Suppressor macrophage treated with lipopolysaccharide for 1 hour (primary cell): ENCODE data around the gene FGD4.
"Not testable (repeated sequence)": the region's sequence is repeated elsewhere in the genome, so short reads cannot be mapped to it uniquely, and the experiment has no call there.

ENCODE experiments used
- DNase-seq, 3 donors: peaks; one replicate each; pipeline ENCODE4 v3.0.0-alpha.2; 2020 to 2022

The FGD4 gene

DNA sequence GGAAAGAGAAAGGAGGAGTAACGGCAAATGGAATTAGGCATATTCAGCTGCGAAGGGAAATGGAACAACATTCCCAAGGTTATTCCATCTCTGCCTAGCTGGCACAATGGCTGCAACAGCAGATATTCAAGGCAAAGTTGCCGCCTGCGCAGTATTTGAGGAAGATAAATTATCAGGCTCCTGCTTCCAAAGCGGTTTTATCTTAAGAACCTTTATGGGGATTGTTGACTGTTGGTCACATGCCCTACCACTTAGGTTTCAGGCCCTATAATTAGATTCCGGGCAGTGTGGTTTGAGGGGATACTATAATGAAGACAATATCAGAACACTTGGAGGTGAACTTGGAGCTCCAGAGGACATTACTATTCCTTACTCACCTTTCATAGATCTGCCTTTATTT, 99.7 kb downstream of the FGD4 start:
- no peak for DNase-seq

DNA sequence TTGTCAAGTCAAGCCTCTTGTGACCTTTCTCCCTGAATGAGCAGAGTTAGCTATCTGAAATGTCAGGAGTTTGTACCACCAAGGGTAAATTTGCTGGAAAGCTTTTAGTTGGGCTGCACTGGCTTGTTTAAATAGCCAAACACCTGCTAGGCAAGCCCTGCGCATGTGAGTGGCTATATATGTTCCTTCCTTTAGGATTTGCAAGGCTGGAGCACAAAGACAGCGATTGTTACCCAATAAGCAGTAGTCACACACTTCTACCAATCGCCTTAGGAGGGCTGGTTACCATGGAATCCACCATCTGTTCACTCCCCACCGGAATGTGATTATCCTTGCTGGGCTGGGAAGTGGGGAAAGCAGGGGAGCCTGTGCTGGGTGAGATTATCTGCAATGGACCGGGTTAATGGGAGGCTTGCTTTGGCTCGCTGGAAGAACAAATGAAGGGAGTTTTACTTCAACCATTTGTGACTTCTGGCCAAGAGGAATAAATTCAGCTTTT, 102.5 kb downstream of the FGD4 start:
- no peak for DNase-seq

DNA sequence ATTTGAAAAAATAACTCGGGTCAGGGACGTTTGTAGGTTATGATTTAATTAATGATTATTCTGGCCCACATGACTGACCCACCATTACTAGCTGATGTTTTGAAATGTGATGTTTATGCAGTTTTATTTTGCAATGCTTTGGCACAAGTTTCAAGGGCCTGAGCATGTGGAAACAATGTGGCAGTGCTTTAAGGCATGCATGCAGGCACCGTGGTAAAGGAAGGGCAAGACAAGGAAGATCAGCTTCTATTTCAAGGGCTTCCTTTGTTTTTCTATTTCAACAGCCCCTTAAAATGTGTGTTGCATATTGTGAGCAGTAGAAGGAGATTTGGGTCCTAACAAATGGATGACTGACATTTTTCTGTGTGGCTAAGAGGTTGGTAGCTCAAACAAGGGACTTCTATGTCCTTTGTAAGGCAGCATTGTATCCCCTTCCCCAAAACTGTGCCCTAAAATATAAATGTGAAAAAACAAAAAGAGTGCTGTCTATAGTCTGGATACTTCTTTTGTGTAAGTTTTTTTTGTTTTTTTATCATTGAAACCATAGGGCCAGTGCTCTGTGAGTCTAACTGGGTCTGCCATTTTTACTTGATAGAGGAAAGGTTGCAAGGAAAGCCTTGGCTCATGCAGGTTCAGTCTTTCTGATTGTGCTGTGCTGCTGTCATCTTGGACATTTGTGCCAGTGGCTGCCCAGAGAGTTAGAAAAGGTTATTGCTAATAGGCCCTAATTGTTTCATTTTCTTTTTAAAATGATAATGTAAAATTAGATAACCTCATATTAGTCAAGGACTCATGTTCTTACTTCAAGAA, 103.5 kb downstream of the FGD4 start:
- DNase-seq, result no peak

DNA sequence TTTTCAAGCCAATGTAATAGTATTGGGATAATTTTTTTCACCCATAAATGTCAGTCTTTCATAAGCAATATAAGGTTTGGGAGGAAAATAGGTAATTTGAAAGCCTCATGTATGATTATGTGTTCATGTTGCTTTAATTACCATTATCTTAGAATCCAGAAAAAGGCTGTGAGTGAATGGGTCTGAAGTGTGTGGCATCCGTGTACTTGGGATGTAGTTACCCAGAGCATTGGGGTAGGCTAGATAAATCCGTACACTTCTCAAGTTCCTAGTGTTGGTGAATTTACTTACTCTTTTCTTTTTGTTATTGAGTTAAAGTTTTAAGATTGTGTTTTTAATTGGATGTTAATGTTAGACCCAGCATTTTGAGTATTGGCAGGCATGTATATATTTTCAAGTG, 104.4 kb downstream of the FGD4 start:
- no peak for DNase-seq

DNA sequence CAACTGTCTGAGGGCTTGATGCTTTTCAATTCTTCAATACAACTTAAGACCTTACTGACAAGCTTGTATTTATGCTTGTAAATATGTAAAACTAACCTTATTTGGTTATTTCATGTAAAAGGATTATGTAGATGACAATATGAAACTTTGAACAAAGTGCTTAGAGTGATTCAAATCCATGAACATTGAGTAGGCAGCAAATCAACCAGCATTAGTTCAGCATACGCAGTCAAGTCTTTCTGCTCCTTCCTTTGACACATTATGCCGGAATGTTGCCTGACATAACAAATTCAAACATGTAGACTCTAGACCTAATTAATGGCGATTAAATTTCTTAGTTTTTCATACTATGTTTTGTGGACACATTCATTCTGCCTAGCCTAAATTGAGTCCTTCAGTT, 105.2 kb downstream of the FGD4 start:
- DNase-seq, result no peak

DNA sequence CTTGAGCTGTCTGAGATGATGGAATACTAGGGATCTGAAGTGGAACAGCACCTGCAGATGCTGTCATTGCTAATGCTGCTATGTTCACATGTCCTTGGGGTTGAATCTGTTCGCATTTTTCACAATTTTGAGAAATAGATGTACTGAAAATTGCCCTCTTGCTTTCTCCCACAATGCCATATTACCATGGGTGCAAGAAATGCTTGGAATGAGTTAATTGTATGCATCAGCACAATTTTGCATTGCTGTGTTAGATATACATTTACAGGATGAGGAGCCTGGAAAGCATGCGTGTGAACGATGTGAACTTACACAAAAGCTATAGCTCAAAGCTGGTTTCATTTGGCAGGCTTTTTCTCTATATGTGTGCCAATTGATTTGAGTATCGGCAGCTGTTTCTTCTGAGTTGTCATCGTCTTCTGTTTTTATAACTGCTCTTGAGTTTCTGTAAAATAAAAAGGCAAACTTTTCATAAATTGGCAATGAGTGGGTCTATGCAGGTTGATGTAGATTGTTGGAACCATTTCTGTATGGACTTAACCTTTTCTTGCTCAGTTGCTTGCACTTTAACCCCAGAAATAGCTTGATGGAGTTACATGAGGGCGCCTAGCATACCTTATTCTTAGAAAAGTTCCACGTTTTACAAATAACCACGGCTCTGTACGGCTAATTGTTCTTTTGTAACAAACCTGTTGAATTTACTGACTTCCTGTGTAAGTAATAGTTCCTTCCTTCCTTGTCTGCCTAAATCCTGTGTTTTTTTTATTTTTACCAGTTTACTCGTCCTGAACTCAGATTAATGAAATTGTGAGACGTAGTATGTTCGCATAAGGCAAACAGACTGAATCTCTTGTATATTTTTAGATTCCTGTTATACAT, 105.9 kb downstream of the FGD4 start:
- no peak for DNase-seq

DNA sequence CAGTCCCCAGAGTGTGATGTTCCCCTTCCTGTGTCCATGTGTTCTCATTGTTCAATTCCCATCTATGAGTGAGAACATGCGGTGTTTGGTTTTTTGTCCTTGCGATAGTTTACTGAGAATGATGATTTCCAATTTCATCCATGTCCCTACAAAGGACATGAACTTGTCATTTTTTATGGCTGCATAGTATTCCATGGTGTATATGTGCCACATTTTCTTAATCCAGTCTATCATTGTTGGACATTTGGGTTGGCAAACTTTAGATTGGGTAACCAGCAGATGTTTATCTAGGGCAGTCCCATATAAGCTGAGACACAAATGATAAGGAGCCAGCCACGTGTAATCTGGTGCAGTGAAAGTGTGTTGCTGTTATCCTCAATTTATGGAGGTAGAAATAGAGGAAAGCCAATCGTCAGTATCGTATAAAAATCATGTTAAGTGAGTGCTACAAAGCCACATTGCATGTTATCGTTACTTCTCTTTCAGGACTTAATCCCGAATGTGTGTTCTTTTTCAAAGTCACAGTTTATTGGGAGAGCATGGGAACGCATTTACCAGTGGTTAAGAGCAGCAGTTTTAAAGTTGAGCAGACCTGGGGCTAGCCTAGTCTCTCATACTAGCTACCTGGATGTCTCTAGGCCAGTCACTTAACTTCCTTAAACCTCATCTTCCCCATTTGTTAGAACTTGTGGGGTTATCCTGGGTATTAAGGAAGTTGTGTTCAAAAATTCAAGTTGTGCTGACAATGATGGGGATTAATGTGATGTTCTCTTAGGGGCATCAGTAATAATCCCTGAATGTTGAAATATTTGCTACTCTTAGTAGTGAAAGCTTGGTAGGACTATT, 108.0 kb downstream of the FGD4 start:
- peak in 1 of 3 donors; percentile 28 for DNase-seq

DNA sequence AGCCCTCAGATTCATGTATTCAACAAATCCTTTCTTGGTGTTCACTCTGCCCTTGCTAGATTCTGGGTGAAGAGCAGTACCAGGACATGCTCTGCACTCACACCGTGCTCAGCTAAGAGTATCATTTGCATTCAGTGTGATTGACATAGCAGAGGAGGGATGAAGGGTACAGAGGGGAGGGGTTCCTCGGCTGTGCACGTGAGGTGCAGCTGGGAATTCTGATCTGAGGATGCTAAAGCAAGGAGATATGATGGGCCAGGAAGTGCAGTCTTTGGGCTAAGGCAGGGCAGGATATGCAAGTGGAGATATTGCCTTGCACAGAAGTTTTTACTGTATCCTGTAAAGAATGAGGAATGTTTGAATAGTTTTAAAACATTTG, 108.6 kb downstream of the FGD4 start:
- DNase-seq, result no peak

DNA sequence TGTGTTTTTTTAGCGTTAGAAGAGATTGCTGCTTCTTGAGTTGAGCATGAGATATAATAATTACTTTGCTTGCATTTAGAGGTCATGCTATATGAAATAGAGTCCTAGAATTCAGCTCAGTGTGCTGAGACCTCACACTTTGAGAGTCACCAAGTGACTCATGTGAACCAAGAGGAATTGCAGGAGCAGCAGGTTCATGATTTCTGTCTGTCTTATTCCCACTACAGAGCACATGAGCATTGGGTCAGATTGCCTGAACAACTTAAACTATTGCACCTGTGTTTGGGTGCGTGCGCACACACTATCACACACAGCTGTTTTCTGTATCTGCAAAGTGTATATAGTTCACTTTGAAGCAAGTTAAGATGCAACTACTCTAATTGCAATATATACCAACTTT, 109.3 kb downstream of the FGD4 start:
- DNase-seq, result peak in 1 of 3 donors; percentile 44

DNA sequence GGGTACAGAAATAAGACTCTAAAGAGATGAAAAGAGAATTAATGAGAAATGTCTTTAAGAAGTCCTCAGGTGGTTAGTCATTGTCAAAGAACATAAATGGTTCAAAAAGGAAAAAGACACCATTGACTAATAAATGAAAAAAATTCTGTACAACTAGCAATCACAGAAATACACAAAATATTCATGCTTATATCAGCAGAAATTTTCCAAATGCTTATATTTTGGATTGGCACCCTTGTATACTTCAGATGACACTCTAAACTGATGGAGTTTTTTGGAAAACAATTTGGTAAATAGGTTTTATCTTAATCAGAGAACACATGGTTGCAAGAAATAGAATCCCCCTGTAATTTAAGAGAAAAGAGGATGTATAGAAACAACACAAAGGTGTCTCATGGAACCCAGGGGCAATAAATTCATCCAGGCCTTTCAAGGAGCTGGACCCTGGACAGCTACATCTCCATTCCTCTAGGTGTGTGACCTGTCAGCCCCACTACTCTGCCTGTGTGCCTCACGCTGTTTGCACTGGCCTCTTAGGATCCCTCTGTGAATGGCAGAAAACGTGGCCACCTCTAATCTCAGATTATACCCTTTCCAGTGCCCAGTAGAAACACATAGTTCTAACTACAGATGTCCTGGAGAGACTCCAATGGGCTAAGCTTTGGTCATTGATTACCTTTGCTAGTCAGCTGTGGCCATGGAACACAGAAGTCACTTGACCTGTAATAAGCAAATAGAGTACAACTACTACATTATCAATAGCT, 110.2 kb downstream of the FGD4 start:
- no peak for DNase-seq

DNA sequence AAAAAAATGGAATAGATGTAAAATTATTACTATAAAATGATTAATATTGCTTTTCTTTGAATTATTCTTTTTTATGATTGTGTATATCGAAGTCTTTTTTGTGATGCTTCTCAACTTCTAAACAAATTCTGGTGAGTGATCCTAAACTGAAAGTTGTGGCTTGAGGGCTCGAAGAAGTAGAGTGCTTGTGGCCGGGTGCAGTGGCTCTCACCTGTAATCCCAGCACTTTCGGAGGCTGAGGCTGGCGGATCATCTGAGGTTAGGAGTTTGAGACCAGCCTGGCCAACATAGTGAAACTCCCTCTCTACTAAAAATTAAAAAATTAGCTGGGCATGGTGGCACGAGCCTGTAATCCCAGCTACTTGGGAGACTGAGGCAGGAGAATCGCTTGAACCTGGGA, 112.6 kb downstream of the FGD4 start:
- DNase-seq, result not testable (repeated sequence)

DNA sequence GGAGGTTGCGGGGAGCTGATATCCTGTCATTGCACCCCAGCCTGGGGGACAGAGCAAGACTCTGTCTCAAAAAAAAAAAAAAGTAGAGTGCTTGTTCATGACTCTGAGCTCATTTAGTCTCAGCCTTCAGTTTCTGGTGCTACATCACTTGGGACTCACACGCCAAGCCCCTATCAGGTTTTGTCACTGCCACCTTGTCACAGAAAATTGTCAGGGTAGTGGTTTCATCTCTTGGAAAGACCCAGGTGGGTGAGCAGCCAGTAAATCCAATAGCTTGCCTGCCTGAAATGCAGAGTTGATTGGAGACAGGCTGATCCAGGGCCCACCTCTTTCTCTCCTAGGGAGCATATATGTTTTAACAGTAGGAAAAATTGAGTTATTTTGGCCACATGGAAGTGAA, 113.0 kb downstream of the FGD4 start:
- no peak for DNase-seq

DNA sequence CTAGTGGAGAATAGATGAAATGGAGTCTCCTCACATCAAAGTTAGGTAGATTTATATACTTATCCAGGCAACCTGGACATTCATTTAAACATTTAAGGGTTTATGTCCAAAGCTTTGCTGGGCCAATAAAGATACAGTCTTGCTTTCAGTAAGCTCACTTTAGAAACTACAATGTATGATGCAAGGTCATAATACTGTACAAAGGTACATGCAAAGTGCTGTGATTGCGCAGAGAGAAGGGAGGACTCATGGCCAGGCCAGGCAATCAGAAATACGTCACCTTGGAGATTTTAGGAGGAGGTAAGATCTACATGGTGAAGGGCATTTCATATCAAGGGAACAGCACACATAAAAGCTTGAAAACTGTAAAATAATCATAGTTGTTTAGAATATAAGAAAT, 113.6 kb downstream of the FGD4 start:
- no peak for DNase-seq

DNA sequence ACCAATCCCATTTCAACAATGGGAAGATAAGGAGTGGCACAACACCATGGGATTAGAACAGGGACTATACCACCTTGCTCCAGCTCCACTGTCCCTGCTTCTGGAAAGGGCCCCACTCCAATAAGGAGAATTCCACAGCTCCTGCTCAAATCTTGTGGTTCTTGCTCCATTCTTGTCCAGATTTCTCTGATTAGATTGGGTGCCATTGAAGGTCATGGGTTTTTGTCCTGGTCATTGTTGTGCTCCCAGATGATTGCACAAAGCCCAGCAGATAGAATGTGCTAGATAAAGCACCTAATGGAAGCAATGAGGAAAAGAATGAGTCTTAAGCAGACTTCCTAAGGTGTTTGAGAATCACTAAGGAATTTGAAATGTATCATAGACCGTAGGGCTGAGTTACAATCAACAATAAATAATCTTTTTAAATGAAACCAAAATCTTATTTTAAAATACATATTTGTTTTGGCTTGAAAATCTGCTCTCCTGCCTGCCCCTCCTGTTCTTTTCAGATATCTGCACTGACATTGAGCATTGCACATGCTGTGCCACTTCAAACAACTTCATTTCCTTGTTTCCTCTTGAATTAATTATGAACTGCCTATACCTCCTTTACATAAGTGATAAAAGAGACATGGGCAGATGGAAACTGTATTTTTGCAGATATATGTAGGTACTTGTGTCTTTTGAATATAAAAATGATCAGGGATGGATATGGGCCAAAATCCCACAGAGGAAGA, 115.9 kb downstream of the FGD4 start:
- no peak for DNase-seq

DNA sequence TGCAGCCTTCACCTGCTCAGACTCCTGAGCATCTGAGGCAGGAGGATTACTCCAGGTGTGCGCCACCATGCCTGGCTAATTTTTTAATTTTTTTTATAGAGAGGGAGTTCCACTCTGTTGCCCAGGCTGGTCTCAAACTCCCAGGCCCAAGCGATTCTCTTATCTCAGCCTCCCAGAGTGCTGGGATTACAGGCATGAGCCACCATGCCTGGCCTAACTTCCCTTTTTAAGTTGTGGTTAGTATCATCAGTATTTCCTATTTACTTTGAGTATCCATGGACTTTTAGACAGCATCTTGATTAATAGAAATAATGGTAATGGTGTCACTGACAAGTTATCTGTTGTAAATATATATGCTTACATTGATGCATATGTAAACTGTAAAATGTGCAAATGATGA, 116.9 kb downstream of the FGD4 start:
- peak; percentile 47 to 62 (median 49) for DNase-seq

DNA sequence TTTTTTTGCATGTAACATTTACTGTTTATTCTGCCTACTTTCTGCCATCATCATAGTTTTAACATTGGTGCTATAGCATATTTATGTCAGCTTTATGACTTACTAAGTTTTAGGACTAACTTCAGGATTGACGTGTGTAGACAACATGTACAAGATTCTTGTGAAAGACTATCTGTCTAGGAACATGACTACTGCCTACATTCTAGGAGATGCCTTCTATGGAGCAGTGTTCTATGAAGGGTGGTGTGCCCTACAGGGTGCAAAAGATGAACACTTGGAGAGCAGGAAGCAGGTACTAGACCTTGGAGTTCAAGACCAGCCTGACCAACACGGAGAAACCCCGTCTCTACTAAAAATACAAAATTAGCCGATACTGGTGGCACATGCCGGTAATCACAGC, 118.6 kb downstream of the FGD4 start:
- DNase-seq, result no peak

DNA sequence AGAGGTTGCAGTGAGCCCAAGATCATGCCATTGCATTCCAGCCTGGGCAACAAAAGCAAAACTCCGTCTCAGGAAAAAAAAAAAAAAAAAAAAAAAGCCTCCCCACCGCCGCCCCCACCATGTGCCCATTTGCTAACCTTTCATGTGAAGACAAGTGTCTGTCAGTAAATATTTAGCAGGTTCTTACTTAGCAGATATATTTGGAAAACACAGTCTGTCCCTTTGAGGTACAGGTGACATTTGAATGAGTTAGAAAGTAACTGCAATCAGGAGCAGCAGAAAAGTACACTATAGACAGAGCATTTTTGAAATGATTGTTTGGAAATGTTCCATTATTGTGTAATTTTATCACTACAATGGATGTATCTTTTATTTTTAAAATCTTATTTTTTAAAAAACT, 119.7 kb downstream of the FGD4 start:
- no peak for DNase-seq

DNA sequence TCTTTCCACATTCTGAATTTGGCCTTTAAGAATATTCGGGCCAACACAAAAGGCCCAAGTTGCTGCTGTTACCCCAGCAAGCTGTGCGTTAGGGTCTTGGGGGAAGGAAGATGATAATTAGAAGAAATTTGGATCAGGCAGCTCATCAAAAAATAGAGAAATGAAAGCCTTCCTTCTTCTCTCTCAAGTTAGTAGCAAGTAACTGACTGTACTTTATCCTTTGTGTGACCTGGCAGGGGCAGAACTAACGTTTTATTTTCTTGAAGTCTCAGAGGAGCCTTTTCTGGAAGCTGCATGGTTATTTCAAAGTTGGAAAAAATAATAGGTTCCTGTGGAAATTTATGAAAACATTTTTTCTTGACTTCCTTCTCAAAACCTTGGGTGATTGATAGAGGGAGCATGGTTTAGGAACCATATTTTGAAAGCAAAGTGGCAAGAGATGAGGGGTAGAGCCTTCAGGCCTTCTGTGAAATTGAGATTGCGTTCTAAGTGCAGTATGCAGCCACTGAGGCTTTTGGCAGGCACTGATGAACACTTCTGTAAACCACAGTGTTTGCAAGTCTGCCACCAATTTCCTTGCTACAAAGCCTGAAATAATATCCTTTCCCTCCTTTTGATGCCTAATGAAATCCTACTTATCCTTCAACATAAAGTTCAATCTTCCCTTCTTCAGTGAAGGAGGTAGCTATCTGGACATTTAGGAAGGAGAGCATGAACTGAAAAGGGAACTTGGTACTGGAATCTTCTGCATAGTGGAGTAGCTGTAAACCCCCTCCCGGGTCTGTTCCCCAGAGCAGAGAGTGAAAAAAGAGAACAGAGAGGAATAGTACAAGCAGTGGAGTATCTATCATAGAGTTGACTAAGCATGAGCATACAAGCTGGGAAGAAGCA, 123.2 kb downstream of the FGD4 start:
- DNase-seq, result peak; percentile 68 to 80 (median 75)

DNA sequence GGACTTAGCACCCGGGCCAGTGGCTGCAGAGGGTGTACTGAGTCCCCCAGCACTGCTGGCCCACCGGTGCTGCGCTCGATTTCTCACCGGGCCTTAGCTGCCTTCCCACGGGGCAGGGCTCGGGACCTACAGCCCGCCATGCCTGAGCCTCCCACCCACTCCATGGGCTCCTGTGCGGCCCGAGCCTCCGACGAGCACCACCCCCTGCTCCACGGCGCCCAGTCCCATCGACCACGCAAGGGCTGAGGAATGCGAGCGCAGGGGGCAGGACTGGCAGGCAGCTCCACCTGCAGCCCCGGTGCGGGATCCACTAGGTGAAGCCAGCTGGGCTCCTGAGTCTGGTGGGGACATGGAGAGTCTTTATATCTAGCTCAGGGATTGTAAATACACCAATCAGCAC, 126.4 kb downstream of the FGD4 start:
- not testable (repeated sequence) for DNase-seq

DNA sequence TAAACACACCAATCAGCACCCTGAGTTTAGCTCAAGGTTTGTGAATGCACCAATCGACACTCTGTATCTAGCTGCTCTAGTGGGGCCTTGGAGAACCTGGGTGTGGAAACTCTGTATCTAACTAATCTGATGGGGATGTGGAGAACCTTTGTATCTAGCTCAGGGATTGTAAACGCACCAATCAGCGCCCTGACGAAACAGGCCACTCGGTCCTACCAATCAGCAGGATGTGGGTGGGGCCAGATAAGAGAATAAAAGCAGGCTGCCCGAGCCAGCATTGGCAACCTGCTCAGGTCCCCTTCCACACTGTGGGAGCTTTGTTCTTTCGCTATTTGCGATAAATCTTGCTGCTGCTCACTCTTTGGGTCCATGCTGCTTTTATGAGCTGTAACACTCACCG, 127.0 kb downstream of the FGD4 start:
- DNase-seq, result not testable (repeated sequence)
